ENCODE results near the gene YBX1.
A peak's percentile ranks its signal among the peaks of the same experiment; 100 is the strongest.

YBX1 gene

GRCh38 chr1:42686418-42686817, 4.2 kb downstream of the YBX1 start:
- H3K9ac ChIP-seq = no peak overlapping the region
- peaks cover 22% of the 10 kb centered on the region; the same call in 1 of the 2 replicates for H3K36me3 ChIP-seq (ENCODE audit: insufficient read depth)
- peaks cover 68% of the 10 kb centered on the region for H3K4me1 ChIP-seq (ENCODE audit: low read depth, poor library complexity, severe bottlenecking)
- TF ChIP-seq CTCF (conservative IDR thresholded peaks at IDR 0.05; ENCODE audit: low read depth, low read length) = no peak
- peaks cover 84% of the 10 kb centered on the region for H4K20me1 ChIP-seq (ENCODE audit: insufficient read depth)
- H3K27ac ChIP-seq = no peak overlapping the region
- no peak overlapping the region for H3K4me3 ChIP-seq (IDR thresholded peaks at IDR 0.05; ENCODE audit: insufficient read depth, low read depth, low read length)
- H3K27me3 ChIP-seq (ENCODE audit: insufficient read depth, low read depth) = no peaks in the 10 kb centered on the region
- H2AFZ ChIP-seq (ENCODE audit: low read depth) = no peak overlapping the region
- peaks cover 86% of the 10 kb centered on the region for H3K79me2 ChIP-seq (ENCODE audit: insufficient read depth, low read depth)
- H3K4me2 ChIP-seq = peak overlapping the region; percentile 98

- peaks cover 70% of the 10 kb centered on the region for H3K4me1 ChIP-seq (ENCODE audit: low read depth, poor library complexity, severe bottlenecking)
- peak overlapping the region; percentile 25; the same call in 1 of the 2 replicates for H3K4me2 ChIP-seq
- peaks cover 100% of the 10 kb centered on the region for H3K79me2 ChIP-seq (ENCODE audit: insufficient read depth, low read depth)
- no peak for TF ChIP-seq CTCF (conservative IDR thresholded peaks at IDR 0.05; ENCODE audit: low read depth, low read length)
- no peaks in the 10 kb centered on the region for H3K27me3 ChIP-seq (ENCODE audit: insufficient read depth, low read depth)
- H3K4me3 ChIP-seq (IDR thresholded peaks at IDR 0.05; ENCODE audit: insufficient read depth, low read depth, low read length) = no peak overlapping the region
- no peak overlapping the region for H3K27ac ChIP-seq
- H2AFZ ChIP-seq (ENCODE audit: low read depth) = no peak overlapping the region
- H4K20me1 ChIP-seq (ENCODE audit: insufficient read depth) = peaks cover 94% of the 10 kb centered on the region
- no peak overlapping the region for H3K9ac ChIP-seq
- peaks cover 31% of the 10 kb centered on the region; the same call in 1 of the 2 replicates for H3K36me3 ChIP-seq (ENCODE audit: insufficient read depth)
Observed at GRCh38 chr1:42689912-42690311, 7.7 kb downstream of the YBX1 start.

- no peak overlapping the region; the same call in 1 of the 2 replicates for H3K4me2 ChIP-seq
- no peak overlapping the region for H3K9ac ChIP-seq
- peaks cover 32% of the 10 kb centered on the region; the same call in 1 of the 2 replicates for H3K36me3 ChIP-seq (ENCODE audit: insufficient read depth)
- H4K20me1 ChIP-seq (ENCODE audit: insufficient read depth) = peaks cover 92% of the 10 kb centered on the region
- no peak overlapping the region for H2AFZ ChIP-seq (ENCODE audit: low read depth)
- H3K4me3 ChIP-seq (IDR thresholded peaks at IDR 0.05; ENCODE audit: insufficient read depth, low read depth, low read length) = no peak overlapping the region
- no peaks in the 10 kb centered on the region for H3K27me3 ChIP-seq (ENCODE audit: insufficient read depth, low read depth)
- TF ChIP-seq CTCF (conservative IDR thresholded peaks at IDR 0.05; ENCODE audit: low read depth, low read length) = 0 out of 2 replicates have a peak, but pooled peaks have one; percentile 17
- peaks cover 100% of the 10 kb centered on the region for H3K79me2 ChIP-seq (ENCODE audit: insufficient read depth, low read depth)
- H3K27ac ChIP-seq = no peak overlapping the region; the same call in 1 of the 2 replicates
- H3K4me1 ChIP-seq (ENCODE audit: low read depth, poor library complexity, severe bottlenecking) = peaks cover 63% of the 10 kb centered on the region
Observed at GRCh38 chr1:42690477-42691156, 8.4 kb downstream of the YBX1 start.

- no peaks in the 10 kb centered on the region for H3K27me3 ChIP-seq (ENCODE audit: insufficient read depth, low read depth)
- no peak overlapping the region for H3K4me2 ChIP-seq
- H3K36me3 ChIP-seq (ENCODE audit: insufficient read depth) = peaks cover 33% of the 10 kb centered on the region; the same call in 1 of the 2 replicates
- no peak for TF ChIP-seq CTCF (conservative IDR thresholded peaks at IDR 0.05; ENCODE audit: low read depth, low read length)
- H4K20me1 ChIP-seq (ENCODE audit: insufficient read depth) = peaks cover 92% of the 10 kb centered on the region
- peaks cover 100% of the 10 kb centered on the region for H3K79me2 ChIP-seq (ENCODE audit: insufficient read depth, low read depth)
- no peak overlapping the region for H3K27ac ChIP-seq
- no peak overlapping the region for H3K4me3 ChIP-seq (IDR thresholded peaks at IDR 0.05; ENCODE audit: insufficient read depth, low read depth, low read length)
- peaks cover 58% of the 10 kb centered on the region for H3K4me1 ChIP-seq (ENCODE audit: low read depth, poor library complexity, severe bottlenecking)
- H3K9ac ChIP-seq = no peak overlapping the region
- H2AFZ ChIP-seq (ENCODE audit: low read depth) = no peak overlapping the region
Observed at GRCh38 chr1:42691157-42691498, 8.9 kb downstream of the YBX1 start.

Measured in KMS-11 (cell line).